H1 (cell line): ENCODE results near the gene ADD3. TPM values are rescaled to one million over a fixed set of nuclear protein-coding genes. Genes with fewer than 3 reads are reported as not detected.

Source experiments
- BCL11A ChIP-seq, 2 experiments: IDR thresholded peaks; one replicate each; pipeline ENCODE4 v1.6.1; 2011; ENCODE audit warnings: low read depth in 2 of 2, low read length in 2 of 2, mild to moderate bottlenecking in 2 of 2
- JUN ChIP-seq: IDR thresholded peaks from 2 replicates; pipeline ENCODE4 v1.6.1; 2011; ENCODE audit warnings: low read depth, mild to moderate bottlenecking, improper control_type of control experiment, low read length
- NANOG ChIP-seq: IDR thresholded peaks from 2 replicates; pipeline ENCODE4 v1.6.1; 2011; ENCODE audit warnings: low read length, low read depth, mild to moderate bottlenecking, inconsistent platforms; ENCODE audit not compliant: insufficient read depth, poor library complexity, severe bottlenecking
- SIX5 ChIP-seq: IDR thresholded peaks from 2 replicates; pipeline ENCODE4 v1.6.1; 2011; ENCODE audit warnings: mild to moderate bottlenecking, low read depth, low read length
- SP2 ChIP-seq: IDR thresholded peaks from 2 replicates; pipeline ENCODE4 v1.6.1; 2012; ENCODE audit warnings: mild to moderate bottlenecking, low read length, inconsistent platforms
- polyA plus RNA-seq, 7 experiments: library from polyadenylated mRNA; depleted of rRNA in 3 of 7; stranded (reverse) in 5 of 7; unstranded in 2 of 7; fragments of >200 nt in 5 of 7; fragments of 200-250 nt in 2 of 7; gene quantifications; 1 replicate in 5 of 7; 2 replicates in 1 of 7; 4 replicates in 1 of 7; pipeline versions ENCODE4 v1.2.1 to v1.2.3, GENCODE V29; 2011 to 2013; ENCODE audit warnings: missing spikeins in 2 of 7, mixed read lengths in 2 of 7
- total RNA-seq: library from RNA; stranded (reverse); fragmentation: NEBNext Ultra II Directional; extraction: Animal tissue kit (Norgen Biotek cat#: 25700); gene quantifications from 2 replicates; pipeline ENCODE4 v1.2.1, GENCODE V29; 2021
- TF ChIP-seq, protein P1 (sequence below): IDR thresholded peaks from 2 replicates; pipeline ENCODE4 v1.6.1; 2012; ENCODE audit warnings: inconsistent platforms
- TF ChIP-seq, protein P2 (sequence below): IDR thresholded peaks from 2 replicates; pipeline ENCODE4 v1.6.1; 2011; ENCODE audit warnings: low read depth, mild to moderate bottlenecking, low read length; ENCODE audit not compliant: insufficient read depth

ADD3 gene
- total and polyA plus RNA-seq, 2 of the 8 experiments (the other 6 are each of a cell fraction or from before 2014, with no cell fraction given): 44.7 to 85.6 TPM

DNA sequence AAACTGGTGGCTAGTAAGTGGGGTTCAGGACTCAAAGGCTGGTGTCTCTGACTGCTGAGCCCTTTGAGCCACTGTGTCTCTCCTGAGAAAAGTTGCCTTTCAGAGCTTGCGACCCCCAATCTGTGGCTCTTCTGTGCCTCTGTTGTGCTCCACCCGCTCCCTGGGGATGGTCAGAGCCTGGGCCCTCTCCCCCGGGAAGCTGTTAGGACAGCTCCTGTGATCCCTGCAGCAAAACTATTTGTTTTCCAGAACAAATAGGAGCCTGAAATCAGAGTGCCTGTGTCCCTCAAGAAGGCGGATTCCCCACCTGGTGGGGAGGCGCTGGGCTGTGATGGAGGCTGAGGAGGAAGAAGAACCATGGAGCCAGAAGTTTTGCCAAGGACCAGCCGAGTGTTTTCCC is 143.2 kb downstream of the ADD3 start (continued):
- TF ChIP-seq SIX5 (no peak), SP2 (no peak), BCL11A (IDR thresholded peaks at IDR 0.05; ENCODE audit: low read depth in 2 of 2, low read length in 2 of 2) (no peak), JUN (no peak), NANOG (no peak)
- TF ChIP-seq, protein P1, sequence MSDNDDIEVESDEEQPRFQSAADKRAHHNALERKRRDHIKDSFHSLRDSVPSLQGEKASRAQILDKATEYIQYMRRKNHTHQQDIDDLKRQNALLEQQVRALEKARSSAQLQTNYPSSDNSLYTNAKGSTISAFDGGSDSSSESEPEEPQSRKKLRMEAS: no peak
- TF ChIP-seq, protein P2, sequence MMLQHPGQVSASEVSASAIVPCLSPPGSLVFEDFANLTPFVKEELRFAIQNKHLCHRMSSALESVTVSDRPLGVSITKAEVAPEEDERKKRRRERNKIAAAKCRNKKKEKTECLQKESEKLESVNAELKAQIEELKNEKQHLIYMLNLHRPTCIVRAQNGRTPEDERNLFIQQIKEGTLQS: no peak
